ENCODE data around the gene PAFAH2. TPM values are rescaled to one million over a fixed set of nuclear protein-coding genes. Genes with fewer than 3 reads are reported as not detected.

PAFAH2 gene
- total and polyA plus RNA-seq, 2 of the 13 experiments (the other 11 are each of a cell fraction or from before 2014, with no cell fraction given) = 6.9 to 9.4 TPM

DNA sequence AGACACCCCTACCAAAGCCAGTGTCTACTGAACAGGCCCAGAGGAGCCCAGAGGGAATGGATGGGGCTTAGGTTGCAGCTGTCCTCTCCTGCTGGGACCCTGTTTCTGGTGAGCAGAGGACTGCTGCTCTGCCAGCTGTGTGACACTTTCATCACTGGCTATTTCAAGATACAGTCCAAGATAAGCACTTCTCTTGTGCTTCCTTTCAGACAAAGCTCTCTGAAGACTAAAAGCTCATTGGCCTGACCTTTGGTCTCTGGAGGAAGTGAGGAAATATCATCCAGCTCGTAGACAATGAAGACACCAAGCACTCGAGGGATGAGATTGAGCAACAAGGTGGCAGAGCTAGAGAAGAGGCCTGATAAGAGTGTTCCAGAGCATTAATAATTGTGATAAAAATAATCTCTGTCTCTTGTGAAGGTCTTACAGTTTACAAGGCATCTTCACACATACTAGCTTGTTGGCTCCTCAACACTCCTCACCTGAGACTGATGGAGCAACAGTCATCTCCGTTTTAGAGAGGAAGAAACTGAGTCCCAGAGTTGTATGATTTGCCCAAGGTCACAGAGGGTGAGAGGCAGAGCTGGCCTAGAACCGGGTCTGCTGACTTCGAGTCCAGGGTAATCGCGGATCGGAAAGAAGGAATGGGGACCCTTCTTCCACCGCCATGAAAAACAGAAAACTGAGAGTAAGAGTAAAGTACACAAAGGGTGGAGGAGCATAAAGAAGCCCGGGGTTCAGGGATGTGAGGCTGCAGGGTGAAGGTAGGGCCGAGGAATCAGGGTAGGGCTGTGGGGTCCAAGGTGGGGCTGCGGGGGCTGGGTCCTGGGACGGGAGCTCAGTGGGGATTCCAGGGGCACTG lies 666 bp downstream of the PAFAH2 start (continued):
- TF ChIP-seq USF2 (IDR thresholded peaks at IDR 0.05; ENCODE audit: low read depth, low read length) (no peak), USF2 (CRISPR knock-in tag; IDR thresholded peaks at IDR 0.05; ENCODE audit: borderline replicate concordance) (no peak), CREB3 (CRISPR knock-in tag; IDR thresholded peaks at IDR 0.05) (no peak), ZNF33A (CRISPR knock-in tag; IDR thresholded peaks at IDR 0.05; ENCODE audit: borderline replicate concordance) (no peak), TEAD2 (CRISPR knock-in tag; IDR thresholded peaks at IDR 0.05) (no peak), BCL3 (CRISPR knock-in tag; IDR thresholded peaks at IDR 0.05) (no peak), THRA (CRISPR knock-in tag; IDR thresholded peaks at IDR 0.05; ENCODE audit: borderline replicate concordance) (no peak), ZNF737 (CRISPR knock-in tag; IDR thresholded peaks at IDR 0.05; ENCODE audit: borderline replicate concordance) (no peak), EHMT2 (IDR thresholded peaks at IDR 0.05; ENCODE audit: borderline replicate concordance, low read depth, low read length) (no peak), ZKSCAN8 (CRISPR knock-in tag; IDR thresholded peaks at IDR 0.05; ENCODE audit: borderline replicate concordance) (no peak), THYN1 (CRISPR knock-in tag; IDR thresholded peaks at IDR 0.05; ENCODE audit: borderline replicate concordance, low read depth) (no peak), ZNF616 (CRISPR knock-in tag; IDR thresholded peaks at IDR 0.05; ENCODE audit: low read depth) (no peak), TAF15 (IDR thresholded peaks at IDR 0.05; ENCODE audit: low read depth, low read length, poor library complexity, severe bottlenecking) (no peak), SP4 (CRISPR knock-in tag; IDR thresholded peaks at IDR 0.05) (0 out of 2 replicates have a peak, but pooled peaks have one; percentile 21), SYNCRIP (IDR thresholded peaks at IDR 0.05; ENCODE audit: insufficient read depth, low read depth, low read length) (no peak), ZNF512B (CRISPR knock-in tag; IDR thresholded peaks at IDR 0.05; ENCODE audit: borderline replicate concordance) (no peak), KDM2A (CRISPR knock-in tag; IDR thresholded peaks at IDR 0.05; ENCODE audit: borderline replicate concordance, low read depth) (no peak)
